ENCODE measurements around the gene SLC24A3. TPM values are rescaled to one million over a fixed set of nuclear protein-coding genes. Genes with fewer than 3 reads are reported as not detected.

The SLC24A3 gene
- total RNA-seq, 3 donors from 2014 or later, result 4.3 to 34.9 (median 5.7) TPM

GRCh38 chr20:19274001-19274400 lies 61.6 kb downstream of the SLC24A3 start:
- peaks cover 19% of the 10 kb centered on the region for H3K4me1 ChIP-seq (ENCODE audit: low read depth)
- DNase-seq (no peak), ATAC-seq (no peak)
- H3K4me3 ChIP-seq, result no peak overlapping the region
- H3K36me3 ChIP-seq (ENCODE audit: low read depth), result no peaks in the 10 kb centered on the region
- no peaks in the 10 kb centered on the region for H3K9me3 ChIP-seq
- no peak for TF ChIP-seq CTCF (IDR thresholded peaks at IDR 0.05)
- intact Hi-C loops (cut with DNase I, micrococcal nuclease), result no loop called here

- ATAC-seq, result peak; percentile 56
- no peaks in the 10 kb centered on the region for H3K36me3 ChIP-seq (ENCODE audit: low read depth)
- H3K4me3 ChIP-seq, result no peak overlapping the region
- intact Hi-C loops (cut with DNase I, micrococcal nuclease), result no loop called here
- peaks cover 19% of the 10 kb centered on the region for H3K4me1 ChIP-seq (ENCODE audit: low read depth)
- peak; percentile 32 to 54 (median 44) for DNase-seq
- no peaks in the 10 kb centered on the region for H3K9me3 ChIP-seq
- no peak for TF ChIP-seq CTCF (IDR thresholded peaks at IDR 0.05)
Observed at GRCh38 chr20:19274412-19275015, 62.1 kb downstream of the SLC24A3 start.

- ATAC-seq, result peak; percentile 76
- DNase-seq, result peak in 1 of 3 donors; percentile 52
- H3K4me1 ChIP-seq (ENCODE audit: low read depth), result peaks cover 19% of the 10 kb centered on the region
- no peaks in the 10 kb centered on the region for H3K9me3 ChIP-seq
- TF ChIP-seq CTCF (IDR thresholded peaks at IDR 0.05), result no peak
- H3K4me3 ChIP-seq, result no peak overlapping the region
- intact Hi-C loops (cut with DNase I, micrococcal nuclease), result no loop called here
- no peaks in the 10 kb centered on the region for H3K36me3 ChIP-seq (ENCODE audit: low read depth)
Observed at GRCh38 chr20:19275038-19275629, 62.7 kb downstream of the SLC24A3 start.

- Histone ChIP-seq H3K4me3 (no peak overlapping the region), H3K4me1 (ENCODE audit: low read depth) (peaks cover 19% of the 10 kb centered on the region), H3K9me3 (no peaks in the 10 kb centered on the region), H3K36me3 (ENCODE audit: low read depth) (no peaks in the 10 kb centered on the region)
- intact Hi-C loops (cut with DNase I, micrococcal nuclease), result no loop called here
- DNase-seq, result peak; percentile 51 to 77 (median 54)
- TF ChIP-seq CTCF (IDR thresholded peaks at IDR 0.05), result no peak
- ATAC-seq, result peak; percentile 74
Observed at GRCh38 chr20:19275630-19276071, 63.2 kb downstream of the SLC24A3 start.

- intact Hi-C loops (cut with DNase I, micrococcal nuclease), result no loop called here
- Histone ChIP-seq H3K36me3 (ENCODE audit: low read depth) (no peaks in the 10 kb centered on the region), H3K9me3 (no peaks in the 10 kb centered on the region), H3K4me1 (ENCODE audit: low read depth) (peaks cover 19% of the 10 kb centered on the region), H3K4me3 (no peak overlapping the region)
- DNase-seq (no peak), ATAC-seq (no peak)
- TF ChIP-seq CTCF (IDR thresholded peaks at IDR 0.05), result no peak
Observed at GRCh38 chr20:19277381-19277780, 64.9 kb downstream of the SLC24A3 start.
